ENCODE data around the gene MCF2L2. TPM values are rescaled to one million over a fixed set of nuclear protein-coding genes. Genes with fewer than 3 reads are reported as not detected.

Gene MCF2L2
- total and polyA plus RNA-seq, 2 experiments from 2014 or later: not detected

GRCh38 chr3:183151821-183152351, 276.5 kb downstream of the MCF2L2 start:
- Histone ChIP-seq H3K4me1 (ENCODE audit: insufficient read depth) (0 out of 2 replicates have a peak, but pooled peaks cover 5% of the 10 kb centered on the region), H3K4me2 (ENCODE audit: unreplicated experiment) (no peak overlapping the region), H3K9me3 (ENCODE audit: low read depth) (no peaks in the 10 kb centered on the region), H2AFZ (no peak overlapping the region), H3K4me3 (no peak overlapping the region), H3K9me2 (ENCODE audit: insufficient read depth) (no peaks in the 10 kb centered on the region), H3K36me3 (ENCODE audit: low read depth) (no peaks in the 10 kb centered on the region), H3K79me2 (ENCODE audit: insufficient read depth) (no peaks in the 10 kb centered on the region), H3K27me3 (replicated peaks; ENCODE audit: insufficient read depth) (peaks cover 39% of the 10 kb centered on the region), H3K9ac (no peak overlapping the region), H4K20me1 (ENCODE audit: insufficient read depth) (no peaks in the 10 kb centered on the region), H3F3A (ENCODE audit: insufficient read depth) (peaks cover 8% of the 10 kb centered on the region; the same call in 1 of the 2 replicates), H3K27ac (no peak overlapping the region)
- in situ Hi-C loops (cut with MboI): no loop called here
- WGBS, 2 experiments (ENCODE audit: low coverage in 1 of 2, low lambda C conversion rate in 2 of 2, missing lambda C conversion rate in 2 of 2): 48 to 50% methylated on average over 6 of the region's 6 CpGs
- no peak for DNase-seq
- TF ChIP-seq EZH2phosphoT487 (IDR thresholded peaks at IDR 0.05; ENCODE audit: insufficient read depth, low read depth) (no peak), EZH2 (IDR thresholded peaks at IDR 0.05; ENCODE audit: insufficient read depth, poor library complexity, severe bottlenecking) (no peak)

GRCh38 chr3:183151086-183151485, 277.3 kb downstream of the MCF2L2 start:
- Histone ChIP-seq H2AFZ (no peak overlapping the region), H3K9me3 (ENCODE audit: low read depth) (no peaks in the 10 kb centered on the region), H3K9ac (no peak overlapping the region), H3K79me2 (ENCODE audit: insufficient read depth) (no peaks in the 10 kb centered on the region), H3K9me2 (ENCODE audit: insufficient read depth) (no peaks in the 10 kb centered on the region), H3K27me3 (replicated peaks; ENCODE audit: insufficient read depth) (peaks cover 40% of the 10 kb centered on the region), H3K36me3 (ENCODE audit: low read depth) (no peaks in the 10 kb centered on the region), H3K4me3 (no peak overlapping the region), H3F3A (ENCODE audit: insufficient read depth) (peaks cover 8% of the 10 kb centered on the region; the same call in 1 of the 2 replicates), H3K27ac (no peak overlapping the region), H3K4me1 (ENCODE audit: insufficient read depth) (0 out of 2 replicates have a peak, but pooled peaks cover 5% of the 10 kb centered on the region), H4K20me1 (ENCODE audit: insufficient read depth) (no peaks in the 10 kb centered on the region), H3K4me2 (ENCODE audit: unreplicated experiment) (no peak overlapping the region)
- no peak for DNase-seq
- TF ChIP-seq EZH2phosphoT487 (IDR thresholded peaks at IDR 0.05; ENCODE audit: insufficient read depth, low read depth): no peak
- no peak for TF ChIP-seq EZH2 (IDR thresholded peaks at IDR 0.05; ENCODE audit: insufficient read depth, poor library complexity, severe bottlenecking)
- in situ Hi-C loops (cut with MboI): no loop called here
- 64 to 65% methylated on average over 3 of the region's 3 CpGs for WGBS, 2 experiments (ENCODE audit: low coverage in 1 of 2, low lambda C conversion rate in 2 of 2, missing lambda C conversion rate in 2 of 2)

GRCh38 chr3:183149915-183150750, 278.3 kb downstream of the MCF2L2 start:
- Histone ChIP-seq H3K27ac (no peak overlapping the region), H3F3A (ENCODE audit: insufficient read depth) (peaks cover 8% of the 10 kb centered on the region; the same call in 1 of the 2 replicates), H3K27me3 (replicated peaks; ENCODE audit: insufficient read depth) (peaks cover 44% of the 10 kb centered on the region), H3K4me3 (no peak overlapping the region), H4K20me1 (ENCODE audit: insufficient read depth) (no peaks in the 10 kb centered on the region), H3K4me2 (ENCODE audit: unreplicated experiment) (no peak overlapping the region), H3K79me2 (ENCODE audit: insufficient read depth) (no peaks in the 10 kb centered on the region), H2AFZ (no peak overlapping the region), H3K4me1 (ENCODE audit: insufficient read depth) (0 out of 2 replicates have a peak, but pooled peaks cover 5% of the 10 kb centered on the region), H3K36me3 (ENCODE audit: low read depth) (no peaks in the 10 kb centered on the region), H3K9me2 (ENCODE audit: insufficient read depth) (no peaks in the 10 kb centered on the region), H3K9ac (no peak overlapping the region), H3K9me3 (ENCODE audit: low read depth) (no peaks in the 10 kb centered on the region)
- in situ Hi-C loops (cut with MboI): no loop called here
- DNase-seq: peak; percentile 38
- no peak for TF ChIP-seq EZH2phosphoT487 (IDR thresholded peaks at IDR 0.05; ENCODE audit: insufficient read depth, low read depth)
- no peak for TF ChIP-seq EZH2 (IDR thresholded peaks at IDR 0.05; ENCODE audit: insufficient read depth, poor library complexity, severe bottlenecking)
- WGBS, 2 experiments (ENCODE audit: low coverage in 1 of 2, low lambda C conversion rate in 2 of 2, missing lambda C conversion rate in 2 of 2): 43 to 46% methylated on average over 5 of the region's 5 CpGs

- Histone ChIP-seq H3K9me2 (ENCODE audit: insufficient read depth) (no peaks in the 10 kb centered on the region), H3K9me3 (ENCODE audit: low read depth) (no peaks in the 10 kb centered on the region), H3K4me3 (no peak overlapping the region), H3K4me1 (ENCODE audit: insufficient read depth) (0 out of 2 replicates have a peak, but pooled peaks cover 5% of the 10 kb centered on the region), H3K27me3 (replicated peaks; ENCODE audit: insufficient read depth) (peaks cover 44% of the 10 kb centered on the region), H3K4me2 (ENCODE audit: unreplicated experiment) (peak overlapping the region; percentile 4), H3K9ac (no peak overlapping the region), H4K20me1 (ENCODE audit: insufficient read depth) (no peaks in the 10 kb centered on the region), H2AFZ (no peak overlapping the region), H3F3A (ENCODE audit: insufficient read depth) (peaks cover 8% of the 10 kb centered on the region; the same call in 1 of the 2 replicates), H3K79me2 (ENCODE audit: insufficient read depth) (no peaks in the 10 kb centered on the region), H3K27ac (no peak overlapping the region), H3K36me3 (ENCODE audit: low read depth) (no peaks in the 10 kb centered on the region)
- in situ Hi-C loops (cut with MboI): no loop called here
- TF ChIP-seq EZH2phosphoT487 (IDR thresholded peaks at IDR 0.05; ENCODE audit: insufficient read depth, low read depth) (no peak), EZH2 (IDR thresholded peaks at IDR 0.05; ENCODE audit: insufficient read depth, poor library complexity, severe bottlenecking) (no peak)
- peak; percentile 72 for DNase-seq
- 35 to 41% methylated on average over 4 of the region's 4 CpGs for WGBS, 2 experiments (ENCODE audit: low coverage in 1 of 2, low lambda C conversion rate in 2 of 2, missing lambda C conversion rate in 2 of 2)
These were observed 280.4 kb downstream of the MCF2L2 start for GRCh38 chr3:183148056-183148455.
